ENCODE data around the gene TENM4.

DNA sequence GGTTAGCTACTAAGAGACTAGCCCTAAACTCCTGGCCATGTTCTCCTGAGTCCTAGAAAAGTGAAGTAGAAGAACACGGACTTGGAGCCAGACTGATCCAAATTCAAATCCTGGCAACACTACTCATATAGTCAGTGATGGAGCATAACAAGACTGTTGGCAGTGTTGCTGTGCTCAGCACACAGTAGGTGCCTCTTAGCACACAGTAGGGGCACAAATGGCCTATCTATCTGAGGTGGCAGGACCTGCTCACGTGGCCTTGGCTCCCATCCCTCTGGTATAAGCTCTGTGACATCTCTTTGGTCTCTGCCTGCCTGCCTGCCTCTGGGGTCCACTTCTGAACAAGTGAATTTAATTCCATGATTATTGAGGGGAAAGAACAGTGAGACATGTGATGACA, 15.4 kb downstream of the TENM4 start:
- TF ChIP-seq CTCF (IDR thresholded peaks at IDR 0.05) (no peak), POLR2A (IDR thresholded peaks at IDR 0.05) (no peak)

Measured in heart left ventricle (tissue), 13 donors.